Measurements from ENCODE around the gene RAD21L1. TPM values are rescaled to one million over a fixed set of nuclear protein-coding genes. Genes with fewer than 3 reads are reported as not detected.

RAD21L1 gene
- total RNA-seq, 1 donor from 2014 or later = not detected

DNA sequence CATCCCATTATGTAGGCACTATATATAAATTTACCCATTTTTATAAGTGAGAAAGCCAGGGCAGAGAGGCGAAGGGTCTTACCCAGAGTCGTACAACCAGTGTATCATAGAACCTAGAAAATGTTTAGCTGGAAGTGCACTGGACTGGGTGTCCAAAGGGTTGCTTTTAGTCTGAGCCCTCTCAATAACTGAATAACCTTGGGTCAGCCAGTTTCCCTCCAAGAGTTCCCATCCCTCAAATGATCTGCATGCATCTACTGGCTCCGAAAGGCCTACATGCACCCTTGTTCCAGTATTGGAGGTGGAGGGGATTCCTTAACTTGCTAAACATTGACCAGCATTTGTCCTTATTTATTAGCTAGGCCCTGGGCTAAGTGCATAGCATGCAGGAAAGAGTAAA lies 44.0 kb downstream of the RAD21L1 start:
- TF ChIP-seq, protein P1, sequence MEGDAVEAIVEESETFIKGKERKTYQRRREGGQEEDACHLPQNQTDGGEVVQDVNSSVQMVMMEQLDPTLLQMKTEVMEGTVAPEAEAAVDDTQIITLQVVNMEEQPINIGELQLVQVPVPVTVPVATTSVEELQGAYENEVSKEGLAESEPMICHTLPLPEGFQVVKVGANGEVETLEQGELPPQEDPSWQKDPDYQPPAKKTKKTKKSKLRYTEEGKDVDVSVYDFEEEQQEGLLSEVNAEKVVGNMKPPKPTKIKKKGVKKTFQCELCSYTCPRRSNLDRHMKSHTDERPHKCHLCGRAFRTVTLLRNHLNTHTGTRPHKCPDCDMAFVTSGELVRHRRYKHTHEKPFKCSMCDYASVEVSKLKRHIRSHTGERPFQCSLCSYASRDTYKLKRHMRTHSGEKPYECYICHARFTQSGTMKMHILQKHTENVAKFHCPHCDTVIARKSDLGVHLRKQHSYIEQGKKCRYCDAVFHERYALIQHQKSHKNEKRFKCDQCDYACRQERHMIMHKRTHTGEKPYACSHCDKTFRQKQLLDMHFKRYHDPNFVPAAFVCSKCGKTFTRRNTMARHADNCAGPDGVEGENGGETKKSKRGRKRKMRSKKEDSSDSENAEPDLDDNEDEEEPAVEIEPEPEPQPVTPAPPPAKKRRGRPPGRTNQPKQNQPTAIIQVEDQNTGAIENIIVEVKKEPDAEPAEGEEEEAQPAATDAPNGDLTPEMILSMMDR (IDR thresholded peaks at IDR 0.05) = no peak
- no peak for DNase-seq
- H3K9me3 ChIP-seq = no peaks in the 10 kb centered on the region
- peaks cover 14% of the 10 kb centered on the region for H3K4me1 ChIP-seq
- no peak overlapping the region for H3K4me3 ChIP-seq
- H3K27ac ChIP-seq = no peak overlapping the region
- H3K27me3 ChIP-seq = no peaks in the 10 kb centered on the region
- no peak for ATAC-seq
- intact Hi-C loops (cut with DNase I) = no loop called here
- no peaks in the 10 kb centered on the region for H3K36me3 ChIP-seq

DNA sequence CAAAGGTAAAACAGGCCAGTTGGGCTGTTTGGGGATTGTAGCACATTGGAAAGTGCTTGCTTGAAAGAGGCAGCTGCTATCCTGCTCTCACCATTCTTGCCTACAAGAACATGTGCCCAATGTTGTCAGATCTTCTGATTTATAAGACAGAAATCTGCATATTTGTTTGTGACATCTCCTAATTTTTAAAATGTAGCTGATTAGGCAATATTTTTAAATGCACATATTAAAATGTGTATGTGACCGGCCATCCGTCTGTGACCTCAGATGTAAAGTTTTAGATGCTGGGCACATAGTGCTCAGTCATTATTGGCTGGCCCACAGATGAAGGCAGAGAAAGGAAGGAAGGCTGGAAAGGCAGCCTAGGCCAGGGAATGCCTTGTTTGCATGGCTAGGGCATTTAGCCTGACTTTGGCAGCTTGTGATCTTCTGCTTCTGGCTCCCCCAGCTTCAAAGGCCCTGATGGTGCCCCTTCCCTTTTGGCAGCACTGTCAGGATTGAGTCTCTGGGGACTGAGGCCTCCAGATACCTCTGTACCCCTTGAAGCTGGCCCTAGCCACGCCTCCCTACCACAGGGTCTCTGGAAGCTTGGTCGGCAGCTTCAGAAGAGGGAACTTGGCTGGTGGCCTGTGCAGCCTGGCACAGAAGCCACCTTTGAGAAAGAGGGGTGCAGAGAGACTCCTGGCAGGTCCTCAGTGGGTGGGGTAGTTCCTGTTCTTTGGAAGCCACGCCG lies 46.7 kb downstream of the RAD21L1 start:
- Histone ChIP-seq H3K27me3 (no peaks in the 10 kb centered on the region), H3K9me3 (no peaks in the 10 kb centered on the region), H3K36me3 (no peaks in the 10 kb centered on the region), H3K4me1 (peaks cover 3% of the 10 kb centered on the region), H3K27ac (no peak overlapping the region), H3K4me3 (no peak overlapping the region)
- intact Hi-C loops (cut with DNase I) = no loop called here
- DNase-seq (no peak), ATAC-seq (no peak)
- TF ChIP-seq, protein P1 (IDR thresholded peaks at IDR 0.05) = no peak

GRCh38 chr20:1273366-1273765 lies 47.5 kb downstream of the RAD21L1 start:
- ATAC-seq = no peak
- no peaks in the 10 kb centered on the region for H3K27me3 ChIP-seq
- TF ChIP-seq, protein P1 (IDR thresholded peaks at IDR 0.05) = no peak

DNA sequence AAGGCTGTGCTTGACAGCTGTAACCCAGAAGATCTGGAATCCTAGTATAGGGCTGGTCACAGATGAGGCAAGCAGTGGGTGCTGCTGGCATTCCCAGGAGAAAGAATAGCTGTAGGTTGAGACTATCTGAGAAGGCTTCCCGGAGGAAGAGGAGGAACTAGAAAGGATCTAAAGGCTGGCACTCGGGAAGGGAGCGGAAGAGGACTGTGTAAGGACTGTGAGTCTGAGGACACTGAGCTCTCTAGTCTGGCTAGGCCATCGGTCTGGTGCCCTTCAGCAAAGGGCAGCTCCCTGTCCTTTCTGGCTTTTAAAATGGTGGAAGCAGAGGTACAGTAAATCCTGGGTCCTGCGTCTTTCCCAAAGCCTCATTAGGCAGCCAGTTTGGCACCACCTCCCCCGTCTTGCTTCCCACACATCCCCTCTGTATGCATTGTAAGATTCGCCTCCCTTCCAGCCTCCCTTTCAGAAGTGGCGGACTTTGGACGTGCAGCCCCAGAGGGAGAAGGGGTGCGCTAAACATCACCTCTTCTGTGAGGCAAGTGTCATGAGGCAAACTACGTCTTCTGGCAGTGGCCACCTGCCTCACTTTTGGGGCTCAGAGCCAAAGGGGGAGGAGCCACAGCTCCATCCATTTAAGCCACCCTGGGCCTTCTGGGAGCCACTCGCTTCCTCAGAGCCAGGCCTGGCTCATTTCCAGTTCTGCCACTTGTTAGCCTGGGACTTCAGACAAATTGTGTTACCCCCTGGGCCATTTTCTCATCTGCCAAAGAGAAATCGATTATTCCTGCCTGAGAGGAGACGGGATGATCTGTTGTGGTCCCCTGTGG lies 48.9 kb downstream of the RAD21L1 start:
- peaks cover 3% of the 10 kb centered on the region for H3K4me1 ChIP-seq
- no peaks in the 10 kb centered on the region for H3K9me3 ChIP-seq
- ATAC-seq (no peak), DNase-seq (no peak)
- TF ChIP-seq, protein P1 (IDR thresholded peaks at IDR 0.05) = no peak
- intact Hi-C loops (cut with DNase I) = no loop called here
- H3K36me3 ChIP-seq = no peaks in the 10 kb centered on the region
- no peaks in the 10 kb centered on the region for H3K27me3 ChIP-seq
- no peak overlapping the region for H3K27ac ChIP-seq
- no peak overlapping the region for H3K4me3 ChIP-seq

More at GRCh38 chr20:1273366-1273765, 47.5 kb downstream of the RAD21L1 start:
- H3K4me1 ChIP-seq = peaks cover 3% of the 10 kb centered on the region
- intact Hi-C loops (cut with DNase I) = no loop called here
- H3K27ac ChIP-seq = no peak overlapping the region
- H3K4me3 ChIP-seq = no peak overlapping the region
- DNase-seq = no peak
- no peaks in the 10 kb centered on the region for H3K9me3 ChIP-seq
- H3K36me3 ChIP-seq = no peaks in the 10 kb centered on the region

- TF ChIP-seq, protein P1 (IDR thresholded peaks at IDR 0.05) = no peak
- H3K27ac ChIP-seq = no peak overlapping the region
- H3K4me3 ChIP-seq = no peak overlapping the region
- H3K27me3 ChIP-seq = no peaks in the 10 kb centered on the region
- DNase-seq (no peak), ATAC-seq (no peak)
- intact Hi-C loops (cut with DNase I) = no loop called here
- no peaks in the 10 kb centered on the region for H3K9me3 ChIP-seq
- no peaks in the 10 kb centered on the region for H3K36me3 ChIP-seq
- peaks cover 3% of the 10 kb centered on the region for H3K4me1 ChIP-seq
Observed at GRCh38 chr20:1275919-1276318, 50.1 kb downstream of the RAD21L1 start.
